Activated naive CD8-positive, alpha-beta T cell (primary cell): Measurements from ENCODE around the gene COG5.

ENCODE experiments used
- H3K27ac Mint-ChIP-seq: one replicate; pipeline ENCODE4 v1.8.0; 2021; ENCODE audit warnings: mixed read lengths
- H3K27me3 Mint-ChIP-seq: one replicate; pipeline ENCODE4 v1.8.0; 2021; ENCODE audit warnings: mixed read lengths
- H3K36me3 Mint-ChIP-seq: one replicate; pipeline ENCODE4 v1.8.0; 2021; ENCODE audit warnings: mixed read lengths
- H3K4me1 Mint-ChIP-seq: one replicate; pipeline ENCODE4 v1.8.0; 2021; ENCODE audit warnings: low read depth, mixed read lengths
- H3K4me3 Mint-ChIP-seq: one replicate; pipeline ENCODE4 v1.8.0; 2021; ENCODE audit warnings: mild to moderate bottlenecking, mixed read lengths
- H3K9me3 Mint-ChIP-seq: one replicate; pipeline ENCODE4 v1.8.0; 2021; ENCODE audit warnings: low read depth, mixed read lengths

The COG5 gene

DNA sequence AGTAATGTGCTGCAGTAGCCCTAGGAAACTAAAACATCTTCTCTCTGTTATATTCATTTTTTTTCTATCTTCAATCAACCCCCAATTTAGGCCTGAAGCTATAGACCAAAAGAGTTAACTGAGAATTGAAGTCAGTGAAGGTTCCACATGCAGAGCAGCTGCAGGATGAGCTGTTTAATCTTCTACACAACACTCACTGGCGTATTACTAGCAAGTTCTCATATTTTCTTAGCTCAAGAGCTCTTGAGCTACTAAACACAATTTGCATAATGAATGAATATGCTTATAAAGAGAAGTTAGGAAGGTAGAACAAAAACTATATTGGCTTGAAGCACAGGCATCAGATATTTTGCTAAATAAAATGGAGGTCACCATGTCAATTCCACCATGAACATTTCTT lies 135.1 kb downstream of the COG5 start:
- H3K27me3 Mint-ChIP-seq = no peaks in the 10 kb centered on the region
- H3K9me3 Mint-ChIP-seq = no peaks in the 10 kb centered on the region
- H3K4me3 Mint-ChIP-seq = no peak overlapping the region
- peaks cover 29% of the 10 kb centered on the region for H3K36me3 Mint-ChIP-seq
- H3K27ac Mint-ChIP-seq = no peak overlapping the region
- peaks cover 2% of the 10 kb centered on the region for H3K4me1 Mint-ChIP-seq

DNA sequence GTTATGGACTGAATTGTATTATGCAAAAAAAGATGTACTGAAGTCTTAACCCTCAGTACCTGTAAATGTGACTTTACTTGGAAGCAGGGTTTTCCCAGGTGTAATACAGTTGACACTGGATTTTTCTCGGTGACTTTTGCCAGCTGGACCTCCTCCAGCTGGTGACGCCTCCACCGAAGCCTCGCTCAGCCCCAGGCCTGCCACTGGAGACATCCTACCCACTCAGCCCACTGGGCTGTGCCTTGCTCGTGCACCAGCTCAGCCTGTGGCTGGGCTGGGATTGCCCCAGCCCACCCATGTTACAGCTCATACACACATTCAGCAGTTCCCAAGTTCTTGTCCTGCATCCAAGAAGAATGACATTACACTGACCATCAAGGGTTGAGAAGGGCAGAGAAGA lies 136.3 kb downstream of the COG5 start:
- no peak overlapping the region for H3K27ac Mint-ChIP-seq
- peaks cover 2% of the 10 kb centered on the region for H3K4me1 Mint-ChIP-seq

DNA sequence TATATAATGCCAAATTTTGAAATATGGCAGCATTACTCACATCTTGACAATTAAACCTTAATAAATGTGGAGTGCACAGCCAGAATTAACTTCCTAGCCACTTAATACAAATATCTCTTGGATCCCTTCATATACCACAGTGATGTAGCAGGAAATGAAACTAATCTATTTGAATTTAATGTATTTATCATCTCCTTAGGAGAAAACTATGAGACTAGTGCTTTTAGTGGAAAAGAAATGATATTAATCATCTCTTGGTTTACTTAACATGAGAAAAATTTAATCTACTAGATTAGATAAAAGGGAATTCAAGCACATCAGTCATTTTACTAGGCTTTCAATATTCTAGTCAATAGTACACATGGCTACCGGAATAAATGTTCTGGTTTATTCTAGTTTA lies 149.5 kb downstream of the COG5 start:
- Mint-ChIP-seq H3K4me3 (no peak overlapping the region), H3K27me3 (no peaks in the 10 kb centered on the region), H3K36me3 (peaks cover 12% of the 10 kb centered on the region), H3K4me1 (no peaks in the 10 kb centered on the region), H3K9me3 (no peaks in the 10 kb centered on the region), H3K27ac (no peak overlapping the region)

More for the DNA sequence above, 136.3 kb downstream of the COG5 start:
- Mint-ChIP-seq H3K36me3 (peaks cover 23% of the 10 kb centered on the region), H3K27me3 (no peaks in the 10 kb centered on the region), H3K9me3 (no peaks in the 10 kb centered on the region), H3K4me3 (no peak overlapping the region)

DNA sequence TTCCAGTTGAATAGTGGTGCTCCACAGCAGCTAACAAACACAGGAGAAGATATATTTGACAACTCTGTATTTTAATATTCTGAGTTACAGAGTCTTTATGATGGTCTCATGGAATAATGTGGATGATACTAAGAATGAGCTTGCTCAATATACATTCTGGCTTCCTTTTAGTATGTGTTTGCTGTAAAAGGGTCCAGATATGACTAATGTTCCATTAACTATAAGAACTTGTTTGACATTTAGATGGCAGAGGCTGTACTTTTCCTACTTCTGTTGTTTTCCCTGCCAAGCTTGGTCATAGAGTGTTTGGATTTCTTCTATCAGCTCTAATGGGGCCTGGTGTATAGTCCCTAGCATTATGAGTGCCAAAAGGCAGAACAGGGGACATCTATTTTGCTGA lies 155.4 kb downstream of the COG5 start:
- H3K4me1 Mint-ChIP-seq = no peaks in the 10 kb centered on the region
- no peaks in the 10 kb centered on the region for H3K9me3 Mint-ChIP-seq

DNA sequence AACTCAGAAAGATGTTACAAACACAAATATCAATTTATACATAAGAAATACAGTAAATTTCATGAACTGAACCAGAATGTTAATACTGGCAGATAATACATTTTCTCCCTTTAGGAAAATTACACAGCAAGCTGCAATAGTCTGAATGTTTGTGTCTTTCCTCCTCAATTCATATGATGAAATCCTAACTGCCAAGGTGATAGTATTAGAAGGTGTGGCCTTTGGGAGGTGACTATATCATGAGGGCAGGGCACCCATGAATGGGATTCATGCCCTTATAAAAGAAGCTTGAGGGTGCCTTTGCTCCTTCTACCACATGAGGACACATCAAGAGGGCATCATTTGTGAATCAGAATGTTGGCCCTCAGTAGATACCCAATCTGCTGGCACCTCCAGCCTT lies 158.2 kb downstream of the COG5 start:
- Mint-ChIP-seq H3K9me3 (no peaks in the 10 kb centered on the region), H3K36me3 (peaks cover 25% of the 10 kb centered on the region), H3K4me3 (no peak overlapping the region), H3K4me1 (no peaks in the 10 kb centered on the region), H3K27me3 (no peaks in the 10 kb centered on the region), H3K27ac (no peak overlapping the region)

More for the DNA sequence above, 155.4 kb downstream of the COG5 start:
- peaks cover 20% of the 10 kb centered on the region for H3K36me3 Mint-ChIP-seq
- no peak overlapping the region for H3K27ac Mint-ChIP-seq
- H3K27me3 Mint-ChIP-seq = no peaks in the 10 kb centered on the region
- H3K4me3 Mint-ChIP-seq = no peak overlapping the region

DNA sequence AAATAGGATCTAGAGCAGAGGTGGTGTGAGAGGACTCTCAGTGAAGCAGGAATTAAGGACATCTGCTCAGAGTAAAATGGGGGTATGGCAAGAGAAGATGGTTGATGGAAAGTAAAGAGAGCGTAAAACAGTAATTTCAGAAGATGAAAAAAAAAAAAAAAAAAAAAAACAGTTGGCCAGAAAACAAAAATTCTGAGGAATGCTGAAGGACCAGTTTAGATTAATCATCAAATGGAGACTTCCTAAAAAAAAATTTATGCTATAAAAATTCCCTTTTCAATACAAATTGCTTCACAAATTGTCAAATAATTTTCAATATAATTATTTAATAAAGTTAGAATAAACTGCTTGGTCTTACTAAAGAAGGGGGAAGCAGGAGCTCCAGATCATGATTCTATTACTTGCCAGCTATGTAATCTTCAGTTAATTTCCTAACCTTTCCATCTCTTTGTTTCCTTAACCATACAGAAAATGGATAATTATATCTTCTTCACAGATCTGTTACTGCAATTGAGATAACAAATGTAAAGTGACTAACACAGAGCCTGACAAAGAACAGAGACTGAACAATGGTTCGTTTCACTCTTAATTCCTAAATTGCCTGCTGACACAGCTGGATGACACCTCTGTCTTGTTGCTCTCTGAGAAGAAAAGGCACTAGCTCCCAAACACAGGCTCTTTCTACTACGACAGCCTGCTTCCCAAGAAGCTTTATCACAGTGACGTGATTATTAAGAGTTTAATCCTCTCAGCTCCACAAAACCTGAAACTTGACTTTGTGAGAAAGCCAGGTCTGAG lies 158.8 kb downstream of the COG5 start:
- Mint-ChIP-seq H3K27ac (no peak overlapping the region), H3K27me3 (no peaks in the 10 kb centered on the region), H3K36me3 (peaks cover 23% of the 10 kb centered on the region), H3K4me1 (no peaks in the 10 kb centered on the region), H3K9me3 (no peaks in the 10 kb centered on the region), H3K4me3 (no peak overlapping the region)

DNA sequence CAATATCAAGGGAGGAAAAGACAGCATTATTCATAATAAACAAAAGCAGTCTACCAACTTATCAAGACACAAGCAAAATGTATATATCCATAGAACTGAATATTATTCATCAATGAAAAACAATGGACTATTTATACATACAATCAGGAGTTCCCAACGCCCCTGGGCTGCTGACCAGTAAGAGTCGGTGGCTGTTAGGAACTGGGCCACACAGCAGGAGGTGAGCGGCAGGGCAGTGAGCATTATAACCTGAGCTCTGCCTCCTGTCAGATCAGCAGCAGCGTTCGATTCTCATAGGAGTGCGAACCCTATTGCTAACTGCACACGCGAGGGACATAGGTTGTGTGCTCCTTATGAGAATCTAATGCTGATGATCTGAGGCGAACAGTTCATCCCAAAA lies 165.6 kb downstream of the COG5 start:
- H3K4me3 Mint-ChIP-seq = no peak overlapping the region
- no peaks in the 10 kb centered on the region for H3K27me3 Mint-ChIP-seq
- H3K27ac Mint-ChIP-seq = no peak overlapping the region
- H3K36me3 Mint-ChIP-seq = peaks cover 22% of the 10 kb centered on the region
- no peaks in the 10 kb centered on the region for H3K9me3 Mint-ChIP-seq
- H3K4me1 Mint-ChIP-seq = no peaks in the 10 kb centered on the region

DNA sequence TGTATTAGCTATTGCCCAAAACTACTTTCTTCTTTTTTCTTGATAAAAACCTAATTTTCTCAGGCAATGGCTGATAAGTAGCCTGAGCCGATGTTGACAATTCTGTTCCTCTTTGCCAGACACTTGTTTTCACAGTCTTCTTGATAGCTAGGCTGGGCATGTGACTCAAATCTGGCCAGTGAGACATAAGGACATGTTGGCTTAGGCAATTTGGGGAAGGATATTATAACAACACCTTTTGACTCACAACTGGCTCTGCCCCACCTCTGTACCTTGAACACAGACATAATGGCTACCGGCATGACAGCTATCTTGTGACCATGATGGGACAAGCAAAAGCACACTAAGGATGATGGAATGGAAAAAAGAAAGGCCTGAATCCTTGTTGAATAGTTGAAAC lies 166.7 kb downstream of the COG5 start:
- no peak overlapping the region for H3K4me3 Mint-ChIP-seq
- H3K27me3 Mint-ChIP-seq = no peaks in the 10 kb centered on the region
- no peaks in the 10 kb centered on the region for H3K9me3 Mint-ChIP-seq
- no peaks in the 10 kb centered on the region for H3K4me1 Mint-ChIP-seq
- peaks cover 20% of the 10 kb centered on the region for H3K36me3 Mint-ChIP-seq
- no peak overlapping the region for H3K27ac Mint-ChIP-seq

DNA sequence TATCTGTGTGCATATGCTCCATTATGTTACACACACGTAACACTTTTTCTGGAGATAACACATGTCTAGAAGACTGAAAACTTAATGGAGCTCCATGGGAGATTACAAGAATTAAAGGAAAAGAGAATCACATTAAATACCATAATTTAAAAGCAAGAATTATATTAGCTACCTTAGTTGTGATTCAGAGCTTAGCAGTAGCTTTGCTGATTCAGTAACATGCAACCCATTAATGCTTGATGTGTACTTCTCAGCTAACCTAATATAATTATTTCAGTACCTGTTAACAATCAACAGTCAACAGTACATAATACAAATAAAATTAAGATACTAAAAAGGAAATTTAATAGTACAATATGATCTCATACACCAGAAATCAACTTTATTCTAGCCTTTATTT lies 167.6 kb downstream of the COG5 start:
- peaks cover 19% of the 10 kb centered on the region for H3K36me3 Mint-ChIP-seq
- H3K9me3 Mint-ChIP-seq = no peaks in the 10 kb centered on the region
- H3K27ac Mint-ChIP-seq = no peak overlapping the region
- no peaks in the 10 kb centered on the region for H3K4me1 Mint-ChIP-seq
- no peaks in the 10 kb centered on the region for H3K27me3 Mint-ChIP-seq
- no peak overlapping the region for H3K4me3 Mint-ChIP-seq

DNA sequence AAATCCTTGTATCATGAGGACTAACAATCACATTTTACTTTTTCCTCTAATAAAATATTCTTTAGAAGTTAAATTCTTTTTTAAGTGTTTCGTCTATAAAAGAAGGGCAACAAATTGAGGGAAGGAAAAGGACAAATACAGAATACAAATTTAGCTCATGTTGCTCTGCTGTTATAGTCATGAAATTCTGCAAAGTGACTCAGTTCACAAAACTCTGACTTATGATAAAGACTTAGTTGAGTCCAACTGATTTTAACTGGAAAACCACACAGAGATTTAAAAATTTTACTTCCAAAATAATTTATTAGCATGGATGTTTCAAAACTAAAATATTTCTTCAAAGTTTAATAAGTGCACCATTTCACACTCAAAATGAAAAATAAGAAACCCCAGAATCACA lies 168.9 kb downstream of the COG5 start:
- Mint-ChIP-seq H3K27me3 (no peaks in the 10 kb centered on the region), H3K4me1 (no peaks in the 10 kb centered on the region), H3K9me3 (no peaks in the 10 kb centered on the region), H3K4me3 (no peak overlapping the region), H3K36me3 (peaks cover 17% of the 10 kb centered on the region), H3K27ac (no peak overlapping the region)

DNA sequence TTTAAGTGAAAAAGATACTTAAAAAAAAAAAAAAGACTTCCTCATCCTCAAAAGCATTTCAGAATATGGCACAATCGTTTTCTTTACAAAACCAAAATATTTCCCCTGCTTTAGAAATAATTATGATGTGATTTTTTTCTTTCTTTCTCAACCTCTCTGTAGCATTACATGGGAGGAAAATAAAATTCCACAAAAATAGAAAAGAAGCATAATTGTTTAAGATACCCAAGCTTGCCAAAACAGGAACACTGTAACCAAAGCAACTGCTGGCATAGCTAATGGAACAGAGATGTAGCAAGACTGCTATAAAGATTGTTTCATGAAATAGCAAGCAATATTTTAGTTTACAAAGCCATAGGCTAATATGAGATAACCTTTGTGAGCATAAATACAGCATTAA lies 169.4 kb downstream of the COG5 start:
- Mint-ChIP-seq H3K4me1 (no peaks in the 10 kb centered on the region), H3K4me3 (no peak overlapping the region), H3K27me3 (no peaks in the 10 kb centered on the region), H3K9me3 (no peaks in the 10 kb centered on the region), H3K36me3 (peaks cover 14% of the 10 kb centered on the region), H3K27ac (no peak overlapping the region)

DNA sequence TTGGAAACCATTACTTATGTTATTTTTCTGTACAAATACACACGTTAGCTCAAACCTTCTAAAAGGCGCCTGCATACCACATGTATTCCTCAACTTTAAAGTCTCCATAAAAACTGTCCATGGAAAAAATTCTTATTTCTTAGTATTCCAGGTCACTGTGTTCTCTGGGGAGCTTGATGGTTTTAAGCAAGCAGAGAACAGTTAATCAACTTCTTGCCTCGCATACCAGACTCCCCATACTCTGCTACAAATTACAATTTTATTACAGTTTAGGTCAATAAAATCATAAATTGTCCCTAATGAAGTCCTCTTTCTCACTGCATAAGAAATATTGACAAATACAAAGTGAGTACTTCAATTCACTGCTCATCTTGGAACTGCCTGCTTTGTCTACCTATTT lies 170.9 kb downstream of the COG5 start:
- no peak overlapping the region for H3K27ac Mint-ChIP-seq
- H3K27me3 Mint-ChIP-seq = no peaks in the 10 kb centered on the region
- peaks cover 11% of the 10 kb centered on the region for H3K36me3 Mint-ChIP-seq
- no peaks in the 10 kb centered on the region for H3K4me1 Mint-ChIP-seq
- no peaks in the 10 kb centered on the region for H3K9me3 Mint-ChIP-seq
- H3K4me3 Mint-ChIP-seq = no peak overlapping the region

DNA sequence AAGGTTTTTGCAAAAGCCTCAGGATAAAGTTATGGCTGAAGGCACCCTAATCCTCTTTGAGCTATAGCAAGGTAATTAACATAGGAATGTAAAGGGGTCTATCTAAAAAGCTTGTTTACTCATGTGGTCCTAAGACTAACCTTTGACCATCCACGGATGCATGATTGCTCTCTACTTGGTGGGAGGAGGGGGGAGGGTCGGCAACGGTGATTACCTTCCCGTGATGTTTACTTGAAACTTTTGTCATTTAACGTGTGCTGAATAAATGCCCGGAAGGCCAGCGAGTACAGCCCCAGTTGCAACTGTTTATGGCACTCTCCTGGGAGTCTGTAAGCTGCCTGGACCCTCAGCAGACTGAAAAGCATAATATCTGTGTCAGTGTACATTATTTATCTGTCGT lies 172.8 kb downstream of the COG5 start:
- peaks cover 10% of the 10 kb centered on the region for H3K36me3 Mint-ChIP-seq

DNA sequence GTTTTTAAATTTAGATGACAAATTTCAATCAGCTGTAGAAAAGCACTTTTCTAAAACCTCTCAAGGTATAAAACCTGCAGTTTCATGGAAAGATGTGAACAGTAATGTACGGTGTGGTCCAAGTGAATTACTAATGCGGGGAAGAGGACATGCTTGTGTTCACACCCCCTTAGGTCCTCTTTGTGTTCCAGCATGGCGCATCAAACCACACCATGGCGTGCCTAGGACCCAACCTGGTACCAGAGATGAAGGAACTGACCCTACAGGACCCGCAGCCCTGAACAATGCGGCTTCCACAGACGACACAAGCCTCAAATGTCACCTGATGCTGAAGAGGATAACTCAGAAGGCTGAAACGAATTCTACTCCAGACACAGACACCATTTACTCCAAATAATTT lies 175.1 kb downstream of the COG5 start:
- H3K27ac Mint-ChIP-seq = no peak overlapping the region
- peaks cover 13% of the 10 kb centered on the region for H3K36me3 Mint-ChIP-seq
- H3K4me3 Mint-ChIP-seq = no peak overlapping the region
- H3K4me1 Mint-ChIP-seq = no peaks in the 10 kb centered on the region
- H3K27me3 Mint-ChIP-seq = no peaks in the 10 kb centered on the region
- no peaks in the 10 kb centered on the region for H3K9me3 Mint-ChIP-seq

More for the DNA sequence above, 172.8 kb downstream of the COG5 start:
- Mint-ChIP-seq H3K27ac (no peak overlapping the region), H3K4me3 (no peak overlapping the region), H3K9me3 (no peaks in the 10 kb centered on the region), H3K27me3 (no peaks in the 10 kb centered on the region), H3K4me1 (no peaks in the 10 kb centered on the region)

DNA sequence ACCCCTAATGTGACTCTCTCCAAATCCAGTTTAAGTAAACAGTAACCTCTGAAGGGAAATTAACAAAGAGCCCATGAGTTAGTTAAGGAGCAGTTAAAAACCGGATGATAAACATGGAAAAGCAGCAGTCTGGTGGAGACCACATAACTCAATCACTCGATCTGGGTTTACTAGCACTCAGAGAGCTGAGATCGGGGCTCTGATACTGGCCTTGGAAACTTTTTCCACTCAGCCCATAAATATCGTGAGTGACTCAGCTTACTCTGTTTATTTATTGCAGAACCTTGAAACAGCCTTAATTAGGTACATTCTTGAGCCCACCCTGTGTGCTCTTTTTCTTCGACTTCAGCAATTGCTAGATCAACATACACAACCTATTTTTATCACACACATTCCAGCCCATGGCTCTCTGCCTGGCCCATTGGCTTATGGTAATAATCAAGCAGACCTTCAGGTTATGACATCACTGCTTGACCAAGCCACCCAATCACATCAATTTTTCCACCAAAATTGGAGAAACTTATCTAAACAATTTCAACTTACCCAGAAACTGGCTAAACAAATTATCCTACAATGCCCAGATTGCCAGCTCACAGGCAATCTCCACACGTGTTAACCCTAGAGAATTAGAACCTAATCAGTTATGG lies 176.0 kb downstream of the COG5 start:
- H3K9me3 Mint-ChIP-seq = no peaks in the 10 kb centered on the region
- no peaks in the 10 kb centered on the region for H3K4me1 Mint-ChIP-seq
- H3K27me3 Mint-ChIP-seq = no peaks in the 10 kb centered on the region

DNA sequence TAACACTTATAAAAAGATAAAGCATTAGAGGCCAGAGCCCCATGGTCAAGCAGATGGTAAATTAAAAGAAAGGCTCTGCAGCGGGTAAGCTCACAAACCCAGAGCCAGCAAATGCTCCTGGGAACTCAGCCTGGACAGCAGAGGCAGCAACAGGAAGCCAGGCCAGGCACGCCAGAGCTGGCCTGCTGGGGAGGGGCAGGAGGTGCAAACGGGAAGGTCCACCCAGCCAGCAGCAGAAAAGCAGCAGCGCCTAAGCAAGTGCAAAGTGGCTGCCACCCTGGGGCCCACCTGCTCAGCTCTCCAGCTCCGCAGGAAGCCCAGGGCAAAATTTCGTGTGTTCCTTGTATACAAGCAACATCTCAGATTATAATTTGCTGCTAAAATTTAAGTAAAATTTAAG lies 176.6 kb downstream of the COG5 start:
- no peaks in the 10 kb centered on the region for H3K4me1 Mint-ChIP-seq
- H3K27ac Mint-ChIP-seq = no peak overlapping the region
- H3K27me3 Mint-ChIP-seq = no peaks in the 10 kb centered on the region
- no peak overlapping the region for H3K4me3 Mint-ChIP-seq
- H3K9me3 Mint-ChIP-seq = no peaks in the 10 kb centered on the region
- peaks cover 9% of the 10 kb centered on the region for H3K36me3 Mint-ChIP-seq

More for the DNA sequence above, 176.0 kb downstream of the COG5 start:
- no peak overlapping the region for H3K27ac Mint-ChIP-seq
- H3K4me3 Mint-ChIP-seq = no peak overlapping the region
- H3K36me3 Mint-ChIP-seq = peaks cover 10% of the 10 kb centered on the region
